GM23338 (cell line): ENCODE data around the gene FASTKD3. TPM values are rescaled to one million over a fixed set of nuclear protein-coding genes. Genes with fewer than 3 reads are reported as not detected.

ENCODE experiments used
- ATAC-seq: fragments of 200-7000 bp; cut with Tn5 transposase; 3 replicates; pipeline ENCODE4 v1.9.1; 2020
- DNase-seq: peaks from one replicate; pipeline ENCODE4 v3.0.0-alpha.2; 2015; ENCODE audit warnings: low spot score
- H2AFZ ChIP-seq: fragments of 200-600 bp; sonication (generic); 2 replicates; pipeline ENCODE4 v1.8.0; 2016; ENCODE audit warnings: antibody characterized with exemption, mild to moderate bottlenecking, moderate library complexity
- H3F3A ChIP-seq: fragments of 200-600 bp; sonication (generic); replicated peaks from 2 replicates; pipeline ENCODE4 v1.8.0; 2017; ENCODE audit warnings: antibody characterized with exemption, mixed run types, low read depth
- H3K27ac ChIP-seq: fragments of 200-600 bp; sonication (generic); 2 replicates; pipeline ENCODE4 v1.6.1; 2016; ENCODE audit warnings: low read depth
- H3K27me3 ChIP-seq: fragments of 200-600 bp; sonication (generic); 2 replicates; pipeline ENCODE4 v1.8.0; 2016; ENCODE audit warnings: mild to moderate bottlenecking, mixed run types, moderate library complexity; ENCODE audit not compliant: insufficient read depth
- H3K36me3 ChIP-seq: fragments of 200-600 bp; sonication (generic); 2 replicates; pipeline ENCODE4 v1.8.0; 2016; ENCODE audit warnings: mild to moderate bottlenecking; ENCODE audit not compliant: insufficient read depth
- H3K4me1 ChIP-seq: fragments of 200-600 bp; sonication (generic); 2 replicates; pipeline ENCODE4 v1.8.0; 2016; ENCODE audit warnings: mild to moderate bottlenecking, moderate library complexity; ENCODE audit not compliant: insufficient read depth
- H3K4me2 ChIP-seq: fragments of 200-600 bp; sonication (generic); 2 replicates; pipeline ENCODE4 v1.7.1; 2017; ENCODE audit warnings: mixed run types
- H3K4me3 ChIP-seq: fragments of 200-600 bp; sonication (generic); 2 replicates; pipeline ENCODE4 v1.6.1; 2016; ENCODE audit warnings: mixed run types
- H3K79me2 ChIP-seq: fragments of 200-600 bp; sonication (generic); replicated peaks from 2 replicates; pipeline ENCODE4 v1.8.0; 2017; ENCODE audit warnings: mild to moderate bottlenecking; ENCODE audit not compliant: insufficient read depth
- H3K9me2 ChIP-seq: fragments of 200-600 bp; sonication (generic); 2 replicates; pipeline ENCODE4 v1.8.0; 2017; ENCODE audit not compliant: insufficient read depth
- H4K20me1 ChIP-seq: fragments of 200-600 bp; sonication (generic); replicated peaks from 2 replicates; pipeline ENCODE4 v1.8.0; 2017; ENCODE audit warnings: mild to moderate bottlenecking; ENCODE audit not compliant: insufficient read depth
- H3K27ac Mint-ChIP-seq: 2 replicates; pipeline ENCODE4 v1.8.0; 2020; ENCODE audit warnings: inconsistent platforms, mild to moderate bottlenecking, moderate library complexity, mixed read lengths
- H3K27me3 Mint-ChIP-seq: 3 replicates; pipeline ENCODE4 v1.8.0; 2022; ENCODE audit warnings: low read depth, mild to moderate bottlenecking, moderate library complexity, mixed read lengths, inconsistent platforms; ENCODE audit not compliant: insufficient read depth, poor library complexity
- H3K36me3 Mint-ChIP-seq: 3 replicates; pipeline ENCODE4 v1.8.0; 2021; ENCODE audit warnings: low read depth, mild to moderate bottlenecking, inconsistent platforms, moderate library complexity, mixed read lengths
- H3K4me1 Mint-ChIP-seq: 3 replicates; pipeline ENCODE4 v1.8.0; 2020; ENCODE audit warnings: mild to moderate bottlenecking, inconsistent platforms, mixed read lengths
- H3K4me3 Mint-ChIP-seq: 3 replicates; pipeline ENCODE4 v1.8.0; 2021; ENCODE audit warnings: moderate library complexity, mild to moderate bottlenecking, inconsistent platforms, mixed read lengths
- H3K9me3 Mint-ChIP-seq: 3 replicates; pipeline ENCODE4 v1.8.0; 2020; ENCODE audit warnings: moderate library complexity, mild to moderate bottlenecking, inconsistent platforms, mixed read lengths
- CREB1 ChIP-seq: fragments of 250-450 bp; sonication (Bioruptor Pico); IDR thresholded peaks from 2 replicates; pipeline ENCODE4 v1.5.0; 2020; ENCODE audit warnings: low read depth, mild to moderate bottlenecking, moderate library complexity
- EZH2 ChIP-seq: fragments of 200-600 bp; sonication (generic); IDR thresholded peaks from one replicate; pipeline ENCODE4 v1.8.0; 2017; ENCODE audit warnings: antibody characterized with exemption, mild to moderate bottlenecking, low read depth; ENCODE audit not compliant: unreplicated experiment
- EZH2phosphoT487 ChIP-seq: fragments of 200-600 bp; sonication (generic); IDR thresholded peaks from one replicate; pipeline ENCODE4 v1.8.1; 2018; ENCODE audit warnings: antibody characterized with exemption; ENCODE audit not compliant: unreplicated experiment
- NANOG ChIP-seq: IDR thresholded peaks from 2 replicates; pipeline ENCODE4 v1.6.1; 2016; ENCODE audit warnings: antibody characterized with exemption, borderline replicate concordance
- POLR2AphosphoS5 ChIP-seq: IDR thresholded peaks from 2 replicates; pipeline ENCODE4 v1.6.1; 2016; ENCODE audit warnings: antibody characterized with exemption, low read depth
- ZNF114 ChIP-seq: fragments of 250-450 bp; sonication (Bioruptor Pico); IDR thresholded peaks from 2 replicates; pipeline ENCODE4 v1.5.0; 2020; ENCODE audit warnings: mild to moderate bottlenecking, moderate library complexity
- ZNF331 ChIP-seq: fragments of 250-450 bp; sonication (Bioruptor Pico); IDR thresholded peaks from 2 replicates; pipeline ENCODE4 v1.5.0; 2020; ENCODE audit warnings: low read depth, mild to moderate bottlenecking, moderate library complexity
- polyA plus RNA-seq: library from polyadenylated mRNA; unstranded; fragments of >200 nt; fragmentation: Nextera tagmentation; extraction: Ambion mirVana; gene quantifications from 2 replicates; pipeline ENCODE4 v1.2.1, GENCODE V29; 2016
- total RNA-seq: library from RNA; depleted of rRNA; stranded (reverse); fragments of >200 nt; shearing (Covaris generic); gene quantifications from 2 replicates; pipeline ENCODE4 v1.2.3, GENCODE V29; 2014
- TF ChIP-seq, protein P1 (sequence below): IDR thresholded peaks from 2 replicates; pipeline ENCODE4 v1.6.1; 2016; ENCODE audit warnings: antibody characterized with exemption
- TF ChIP-seq, protein P2 (sequence below), 2 experiments: fragments of 200-600 bp in 1 of 2; sonication (generic) in 1 of 2; conservative IDR thresholded peaks; 2 replicates each; pipeline versions ENCODE4 v1.5.1 to v1.6.1; 2016 to 2017; ENCODE audit warnings: antibody characterized with exemption in 2 of 2, low read depth in 2 of 2, mild to moderate bottlenecking in 2 of 2, moderate library complexity in 1 of 2
- TF ChIP-seq, protein P3 (sequence below): fragments of 250-450 bp; sonication (Bioruptor Pico); IDR thresholded peaks from 2 replicates; pipeline ENCODE4 v1.5.0; 2020; ENCODE audit warnings: mild to moderate bottlenecking, moderate library complexity

Gene FASTKD3
- total and polyA plus RNA-seq, 2 experiments from 2014 or later = 10.8 to 13.5 TPM

DNA sequence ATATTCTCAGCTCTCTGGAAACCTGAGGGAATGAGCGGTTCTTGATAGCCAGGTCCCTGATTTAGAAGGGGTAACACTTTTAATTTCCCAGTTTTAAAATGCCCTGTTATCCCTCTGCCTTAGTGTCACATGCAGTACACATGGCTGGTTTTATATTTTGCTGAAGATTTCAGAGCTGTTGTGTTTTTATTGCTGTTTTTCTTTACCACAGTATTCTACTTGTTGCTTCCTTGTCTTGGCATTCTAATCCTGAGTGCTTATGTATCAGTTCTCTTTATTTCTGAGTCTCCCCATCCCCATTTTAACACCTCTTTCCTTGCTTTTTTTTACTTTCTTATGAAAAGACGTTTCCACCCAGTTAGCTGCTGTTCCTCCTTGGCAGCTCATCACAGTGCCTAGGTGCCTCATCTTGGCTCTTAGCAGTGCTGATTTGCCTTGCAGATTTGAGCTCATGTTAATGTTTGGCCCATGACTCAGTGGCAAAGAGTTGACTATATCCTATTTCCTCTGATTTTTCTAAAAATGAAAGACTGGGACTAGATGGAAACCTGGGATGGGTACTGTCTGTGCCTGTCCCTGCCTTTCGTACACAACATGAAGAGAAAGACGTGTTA, 3.8 kb upstream of the FASTKD3 start:
- Histone ChIP-seq H3K4me1 (peaks cover 18% of the 10 kb centered on the region; the same call in 1 of the 2 replicates), H3K27ac (no peak overlapping the region), H3K36me3 (peaks cover 32% of the 10 kb centered on the region; the same call in 1 of the 2 replicates), H3K4me3 (no peak overlapping the region), H3K4me2 (no peak overlapping the region), H3K27me3 (no peaks in the 10 kb centered on the region), H3K79me2 (peaks cover 86% of the 10 kb centered on the region), H3K9me2 (no peaks in the 10 kb centered on the region), H2AFZ (no peak overlapping the region), H3F3A (no peaks in the 10 kb centered on the region), H4K20me1 (peaks cover 54% of the 10 kb centered on the region)
- no peak overlapping the region; the same call in 1 of the 2 replicates for H3K27ac Mint-ChIP-seq
- DNase-seq (no peak), ATAC-seq (no peak)
- TF ChIP-seq, protein P1, sequence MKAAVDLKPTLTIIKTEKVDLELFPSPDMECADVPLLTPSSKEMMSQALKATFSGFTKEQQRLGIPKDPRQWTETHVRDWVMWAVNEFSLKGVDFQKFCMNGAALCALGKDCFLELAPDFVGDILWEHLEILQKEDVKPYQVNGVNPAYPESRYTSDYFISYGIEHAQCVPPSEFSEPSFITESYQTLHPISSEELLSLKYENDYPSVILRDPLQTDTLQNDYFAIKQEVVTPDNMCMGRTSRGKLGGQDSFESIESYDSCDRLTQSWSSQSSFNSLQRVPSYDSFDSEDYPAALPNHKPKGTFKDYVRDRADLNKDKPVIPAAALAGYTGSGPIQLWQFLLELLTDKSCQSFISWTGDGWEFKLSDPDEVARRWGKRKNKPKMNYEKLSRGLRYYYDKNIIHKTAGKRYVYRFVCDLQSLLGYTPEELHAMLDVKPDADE = no peak
- TF ChIP-seq CREB1 (CRISPR knock-in tag) (no peak), EZH2phosphoT487 (no peak), NANOG (no peak), EZH2 (no peak), POLR2AphosphoS5 (no peak)
- TF ChIP-seq, protein P2, sequence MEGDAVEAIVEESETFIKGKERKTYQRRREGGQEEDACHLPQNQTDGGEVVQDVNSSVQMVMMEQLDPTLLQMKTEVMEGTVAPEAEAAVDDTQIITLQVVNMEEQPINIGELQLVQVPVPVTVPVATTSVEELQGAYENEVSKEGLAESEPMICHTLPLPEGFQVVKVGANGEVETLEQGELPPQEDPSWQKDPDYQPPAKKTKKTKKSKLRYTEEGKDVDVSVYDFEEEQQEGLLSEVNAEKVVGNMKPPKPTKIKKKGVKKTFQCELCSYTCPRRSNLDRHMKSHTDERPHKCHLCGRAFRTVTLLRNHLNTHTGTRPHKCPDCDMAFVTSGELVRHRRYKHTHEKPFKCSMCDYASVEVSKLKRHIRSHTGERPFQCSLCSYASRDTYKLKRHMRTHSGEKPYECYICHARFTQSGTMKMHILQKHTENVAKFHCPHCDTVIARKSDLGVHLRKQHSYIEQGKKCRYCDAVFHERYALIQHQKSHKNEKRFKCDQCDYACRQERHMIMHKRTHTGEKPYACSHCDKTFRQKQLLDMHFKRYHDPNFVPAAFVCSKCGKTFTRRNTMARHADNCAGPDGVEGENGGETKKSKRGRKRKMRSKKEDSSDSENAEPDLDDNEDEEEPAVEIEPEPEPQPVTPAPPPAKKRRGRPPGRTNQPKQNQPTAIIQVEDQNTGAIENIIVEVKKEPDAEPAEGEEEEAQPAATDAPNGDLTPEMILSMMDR (conservative IDR thresholded peaks at IDR 0.05; ENCODE audit: low read depth in 2 of 2) = no peak
- peaks cover 36% of the 10 kb centered on the region for H3K36me3 Mint-ChIP-seq
- peaks cover 2% of the 10 kb centered on the region for H3K27me3 Mint-ChIP-seq
- no peak overlapping the region for H3K4me3 Mint-ChIP-seq
- peaks cover 4% of the 10 kb centered on the region; the same call in 1 of the 3 replicates for H3K9me3 Mint-ChIP-seq
- peaks cover 15% of the 10 kb centered on the region for H3K4me1 Mint-ChIP-seq

DNA sequence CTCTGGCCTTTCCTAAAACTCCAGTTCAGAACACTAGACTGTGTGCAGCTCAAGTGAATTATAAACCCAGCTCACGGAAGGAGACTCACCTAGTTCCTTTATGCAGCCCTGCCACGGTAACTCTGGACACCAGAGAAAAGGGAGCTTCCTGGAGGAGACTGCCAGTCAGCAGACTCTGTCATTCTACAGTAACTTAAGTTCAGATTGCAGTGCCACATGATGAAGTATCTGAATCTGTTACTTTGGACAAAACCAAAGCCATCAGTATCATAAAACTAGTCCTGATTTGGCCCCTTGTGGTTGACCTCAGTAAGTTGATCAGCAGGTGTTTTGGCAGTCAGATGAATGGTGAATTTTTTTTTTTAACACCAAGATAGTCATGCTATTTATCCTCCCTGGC, 2.8 kb upstream of the FASTKD3 start:
- DNase-seq (no peak), ATAC-seq (no peak)
- no peaks in the 10 kb centered on the region for H3K9me2 ChIP-seq
- Mint-ChIP-seq H3K9me3 (peaks cover 4% of the 10 kb centered on the region; the same call in 1 of the 3 replicates), H3K4me3 (no peak overlapping the region), H3K27ac (no peak overlapping the region), H3K36me3 (peaks cover 30% of the 10 kb centered on the region), H3K4me1 (peaks cover 15% of the 10 kb centered on the region), H3K27me3 (peaks cover 4% of the 10 kb centered on the region)
- peaks cover 23% of the 10 kb centered on the region; the same call in 1 of the 2 replicates for H3K36me3 ChIP-seq
- H3K4me1 ChIP-seq = peaks cover 22% of the 10 kb centered on the region; the same call in 1 of the 2 replicates
- no peak overlapping the region for H3K27ac ChIP-seq
- peaks cover 47% of the 10 kb centered on the region for H4K20me1 ChIP-seq
- no peak overlapping the region for H3K4me3 ChIP-seq
- H3K79me2 ChIP-seq = peaks cover 86% of the 10 kb centered on the region
- no peaks in the 10 kb centered on the region for H3K27me3 ChIP-seq
- H3K4me2 ChIP-seq = no peak overlapping the region
- H2AFZ ChIP-seq = no peak overlapping the region
- H3F3A ChIP-seq = no peaks in the 10 kb centered on the region
- no peak for TF ChIP-seq POLR2AphosphoS5
- no peak for TF ChIP-seq ZNF331
- TF ChIP-seq ZNF114 (CRISPR knock-in tag) = no peak
- TF ChIP-seq, protein P3, sequence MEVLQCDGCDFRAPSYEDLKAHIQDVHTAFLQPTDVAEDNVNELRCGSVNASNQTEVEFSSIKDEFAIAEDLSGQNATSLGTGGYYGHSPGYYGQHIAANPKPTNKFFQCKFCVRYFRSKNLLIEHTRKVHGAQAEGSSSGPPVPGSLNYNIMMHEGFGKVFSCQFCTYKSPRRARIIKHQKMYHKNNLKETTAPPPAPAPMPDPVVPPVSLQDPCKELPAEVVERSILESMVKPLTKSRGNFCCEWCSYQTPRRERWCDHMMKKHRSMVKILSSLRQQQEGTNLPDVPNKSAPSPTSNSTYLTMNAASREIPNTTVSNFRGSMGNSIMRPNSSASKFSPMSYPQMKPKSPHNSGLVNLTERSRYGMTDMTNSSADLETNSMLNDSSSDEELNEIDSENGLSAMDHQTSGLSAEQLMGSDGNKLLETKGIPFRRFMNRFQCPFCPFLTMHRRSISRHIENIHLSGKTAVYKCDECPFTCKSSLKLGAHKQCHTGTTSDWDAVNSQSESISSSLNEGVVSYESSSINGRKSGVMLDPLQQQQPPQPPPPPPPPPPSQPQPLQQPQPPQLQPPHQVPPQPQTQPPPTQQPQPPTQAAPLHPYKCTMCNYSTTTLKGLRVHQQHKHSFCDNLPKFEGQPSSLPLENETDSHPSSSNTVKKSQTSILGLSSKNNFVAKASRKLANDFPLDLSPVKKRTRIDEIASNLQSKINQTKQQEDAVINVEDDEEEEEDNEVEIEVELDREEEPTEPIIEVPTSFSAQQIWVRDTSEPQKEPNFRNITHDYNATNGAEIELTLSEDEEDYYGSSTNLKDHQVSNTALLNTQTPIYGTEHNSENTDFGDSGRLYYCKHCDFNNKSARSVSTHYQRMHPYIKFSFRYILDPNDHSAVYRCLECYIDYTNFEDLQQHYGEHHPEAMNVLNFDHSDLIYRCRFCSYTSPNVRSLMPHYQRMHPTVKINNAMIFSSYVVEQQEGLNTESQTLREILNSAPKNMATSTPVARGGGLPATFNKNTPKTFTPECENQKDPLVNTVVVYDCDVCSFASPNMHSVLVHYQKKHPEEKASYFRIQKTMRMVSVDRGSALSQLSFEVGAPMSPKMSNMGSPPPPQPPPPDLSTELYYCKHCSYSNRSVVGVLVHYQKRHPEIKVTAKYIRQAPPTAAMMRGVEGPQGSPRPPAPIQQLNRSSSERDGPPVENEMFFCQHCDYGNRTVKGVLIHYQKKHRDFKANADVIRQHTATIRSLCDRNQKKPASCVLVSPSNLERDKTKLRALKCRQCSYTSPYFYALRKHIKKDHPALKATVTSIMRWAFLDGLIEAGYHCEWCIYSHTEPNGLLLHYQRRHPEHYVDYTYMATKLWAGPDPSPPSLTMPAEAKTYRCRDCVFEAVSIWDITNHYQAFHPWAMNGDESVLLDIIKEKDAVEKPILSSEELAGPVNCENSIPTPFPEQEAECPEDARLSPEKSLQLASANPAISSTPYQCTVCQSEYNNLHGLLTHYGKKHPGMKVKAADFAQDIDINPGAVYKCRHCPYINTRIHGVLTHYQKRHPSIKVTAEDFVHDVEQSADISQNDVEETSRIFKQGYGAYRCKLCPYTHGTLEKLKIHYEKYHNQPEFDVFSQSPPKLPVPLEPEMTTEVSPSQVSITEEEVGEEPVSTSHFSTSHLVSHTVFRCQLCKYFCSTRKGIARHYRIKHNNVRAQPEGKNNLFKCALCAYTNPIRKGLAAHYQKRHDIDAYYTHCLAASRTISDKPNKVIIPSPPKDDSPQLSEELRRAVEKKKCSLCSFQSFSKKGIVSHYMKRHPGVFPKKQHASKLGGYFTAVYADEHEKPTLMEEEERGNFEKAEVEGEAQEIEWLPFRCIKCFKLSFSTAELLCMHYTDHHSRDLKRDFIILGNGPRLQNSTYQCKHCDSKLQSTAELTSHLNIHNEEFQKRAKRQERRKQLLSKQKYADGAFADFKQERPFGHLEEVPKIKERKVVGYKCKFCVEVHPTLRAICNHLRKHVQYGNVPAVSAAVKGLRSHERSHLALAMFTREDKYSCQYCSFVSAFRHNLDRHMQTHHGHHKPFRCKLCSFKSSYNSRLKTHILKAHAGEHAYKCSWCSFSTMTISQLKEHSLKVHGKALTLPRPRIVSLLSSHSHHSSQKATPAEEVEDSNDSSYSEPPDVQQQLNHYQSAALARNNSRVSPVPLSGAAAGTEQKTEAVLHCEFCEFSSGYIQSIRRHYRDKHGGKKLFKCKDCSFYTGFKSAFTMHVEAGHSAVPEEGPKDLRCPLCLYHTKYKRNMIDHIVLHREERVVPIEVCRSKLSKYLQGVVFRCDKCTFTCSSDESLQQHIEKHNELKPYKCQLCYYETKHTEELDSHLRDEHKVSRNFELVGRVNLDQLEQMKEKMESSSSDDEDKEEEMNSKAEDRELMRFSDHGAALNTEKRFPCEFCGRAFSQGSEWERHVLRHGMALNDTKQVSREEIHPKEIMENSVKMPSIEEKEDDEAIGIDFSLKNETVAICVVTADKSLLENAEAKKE (CRISPR knock-in tag) = no peak
- TF ChIP-seq, protein P2 (conservative IDR thresholded peaks at IDR 0.05; ENCODE audit: low read depth in 2 of 2) = no peak
